ENCODE data around the gene DNAJB1.

The DNAJB1 gene

GRCh38 chr19:14471436-14472187 is 46.6 kb downstream of the DNAJB1 start:
- DNase-seq: no peak

- no peak for DNase-seq
These were observed 47.9 kb downstream of the DNAJB1 start for GRCh38 chr19:14470031-14470876.

GRCh38 chr19:14467816-14468215 is 50.4 kb downstream of the DNAJB1 start:
- DNase-seq: no peak

- no peak for DNase-seq
These were observed 50.8 kb downstream of the DNAJB1 start for GRCh38 chr19:14467391-14467790.
